Neuronal stem cell (in vitro differentiated cells): ENCODE results near the gene HNRNPU.

ENCODE experiments used
- DNase-seq: peaks from one replicate; pipeline ENCODE4 v3.0.0-alpha.2; 2013; ENCODE audit warnings: low spot score
- H2AFZ ChIP-seq: one replicate; pipeline ENCODE4 v1.6.1; 2013; ENCODE audit warnings: mild to moderate bottlenecking, low read length, inconsistent platforms
- H2AK5ac ChIP-seq: 2 replicates; pipeline ENCODE4 v1.6.1; 2013; ENCODE audit warnings: low read depth, mild to moderate bottlenecking, inconsistent platforms, low read length, moderate library complexity, mixed read lengths
- H2BK120ac ChIP-seq: 2 replicates; pipeline ENCODE4 v1.6.1; 2013; ENCODE audit warnings: low read depth, mild to moderate bottlenecking, inconsistent platforms, low read length, moderate library complexity, mixed read lengths
- H2BK12ac ChIP-seq: one replicate; pipeline ENCODE4 v1.6.1; 2013; ENCODE audit warnings: low read length, inconsistent platforms
- H2BK15ac ChIP-seq: 2 replicates; pipeline ENCODE4 v1.6.1; 2013; ENCODE audit warnings: mild to moderate bottlenecking, low read length, inconsistent platforms, mixed read lengths
- H2BK5ac ChIP-seq: one replicate; pipeline ENCODE4 v1.6.1; 2013; ENCODE audit warnings: inconsistent platforms, mild to moderate bottlenecking, low read length, moderate library complexity
- H3K14ac ChIP-seq: one replicate; pipeline ENCODE4 v1.6.1; 2013; ENCODE audit warnings: low read length, inconsistent platforms
- H3K18ac ChIP-seq: 2 replicates; pipeline ENCODE4 v1.6.1; 2013; ENCODE audit warnings: low read length, inconsistent platforms
- H3K23ac ChIP-seq: 2 replicates; pipeline ENCODE4 v1.6.1; 2013; ENCODE audit warnings: low read depth, mild to moderate bottlenecking, mixed read lengths, low read length, inconsistent platforms; ENCODE audit not compliant: poor library complexity
- H3K27ac ChIP-seq: replicated peaks from 3 replicates; pipeline ENCODE4 v1.5.1; 2013; ENCODE audit warnings: low read length, inconsistent platforms
- H3K27me3 ChIP-seq, 3 experiments: 2 replicates each; pipeline ENCODE4 v1.6.1; 2013; ENCODE audit warnings: low read length in 3 of 3, mild to moderate bottlenecking in 2 of 3, inconsistent platforms in 1 of 3, low read depth in 1 of 3, mixed read lengths in 1 of 3, moderate library complexity in 1 of 3; ENCODE audit not compliant: control insufficient read depth in 3 of 3, insufficient read depth in 3 of 3
- H3K36me3 ChIP-seq, 2 donors: replicated peaks in 1 of 2; 2 replicates each; pipeline ENCODE4 v1.6.1; 2013; ENCODE audit warnings: low read length in 2 of 2; ENCODE audit not compliant: control insufficient read depth in 2 of 2, insufficient read depth in 2 of 2
- H3K4ac ChIP-seq: 2 replicates; pipeline ENCODE4 v1.6.1; 2013; ENCODE audit warnings: inconsistent platforms, mild to moderate bottlenecking, low read length, moderate library complexity
- H3K4me1 ChIP-seq, 2 donors: 1 replicate in 1 of 2; 2 replicates in 1 of 2; pipeline ENCODE4 v1.6.1; 2013; ENCODE audit warnings: low read length in 2 of 2, low read depth in 1 of 2; ENCODE audit not compliant: control insufficient read depth in 2 of 2, insufficient read depth in 1 of 2
- H3K4me2 ChIP-seq: one replicate; pipeline ENCODE4 v1.6.1; 2013; ENCODE audit warnings: mild to moderate bottlenecking, low read length, inconsistent platforms; ENCODE audit not compliant: insufficient read depth, poor library complexity, severe bottlenecking
- H3K4me3 ChIP-seq, 2 donors: 2 replicates each; pipeline ENCODE4 v1.5.1; 2013; ENCODE audit warnings: low read length in 2 of 2, mild to moderate bottlenecking in 2 of 2, inconsistent platforms in 1 of 2, moderate library complexity in 1 of 2
- H3K79me1 ChIP-seq: one replicate; pipeline ENCODE4 v1.6.1; 2013; ENCODE audit warnings: low read depth, mild to moderate bottlenecking, inconsistent platforms, low read length, moderate library complexity
- H3K9ac ChIP-seq: one replicate; pipeline ENCODE4 v1.6.1; 2013; ENCODE audit warnings: mild to moderate bottlenecking, low read depth, low read length, inconsistent platforms; ENCODE audit not compliant: poor library complexity
- H3K9me3 ChIP-seq, 2 donors: replicated peaks in 1 of 2; 2 replicates each; pipeline versions ENCODE3 to v1.6.1; 2013; ENCODE audit warnings: low read length in 2 of 2, mild to moderate bottlenecking in 2 of 2, inconsistent platforms in 1 of 2, low read depth in 1 of 2, mixed read lengths in 1 of 2, moderate library complexity in 1 of 2; ENCODE audit not compliant: control insufficient read depth in 2 of 2, insufficient read depth in 1 of 2
- H4K8ac ChIP-seq: one replicate; pipeline ENCODE4 v1.6.1; 2013; ENCODE audit warnings: low read depth, mild to moderate bottlenecking, inconsistent platforms, low read length, moderate library complexity
- H4K91ac ChIP-seq: one replicate; pipeline ENCODE4 v1.6.1; 2013; ENCODE audit warnings: low read length, low read depth, mild to moderate bottlenecking, inconsistent platforms; ENCODE audit not compliant: poor library complexity
- WGBS, 2 donors: extraction: QIAGEN DNeasy Blood & Tissue Kit; methylation state at CpG; one replicate each; pipeline ENCODE4 v1.1.7; 2013; ENCODE audit warnings: missing lambda C conversion rate in 2 of 2, mixed read lengths in 1 of 2; ENCODE audit not compliant: insufficient read length in 2 of 2, insufficient replicate concordance in 1 of 2; ENCODE audit errors: extremely low coverage in 2 of 2; 5-methylcytosine and 5-hydroxymethylcytosine counted together

The HNRNPU gene

GRCh38 chr1:244865820-244866219 is 1.5 kb upstream of the HNRNPU start:
- Histone ChIP-seq H3K18ac (no peak overlapping the region), H3K14ac (no peak overlapping the region), H2BK120ac (no peak overlapping the region), H3K27ac (no peak overlapping the region), H3K4me1 (peaks cover 1 to 19% of the 10 kb centered on the region in 2 donors), H3K9ac (no peak overlapping the region), H3K4ac (no peak overlapping the region), H2BK12ac (no peak overlapping the region), H2BK5ac (no peak overlapping the region), H2AK5ac (no peak overlapping the region), H3K27me3 (no peaks in the 10 kb centered on the region), H3K79me1 (peaks cover 5% of the 10 kb centered on the region), H4K8ac (no peak overlapping the region), H3K36me3 (peaks cover 0 to 22% of the 10 kb centered on the region in 2 donors), H2BK15ac (no peak overlapping the region), H3K4me3 (peak overlapping the region in 1 of 2 donors; percentile 99), H4K91ac (no peak overlapping the region), H3K23ac (no peak overlapping the region), H3K9me3 (peaks cover 0 to 2% of the 10 kb centered on the region in 2 donors), H3K4me2 (no peak overlapping the region), H2AFZ (no peak overlapping the region)
- DNase-seq = no peak
- WGBS, 2 donors = no CpG with 5 or more reads among the region's 3 CpGs

- Histone ChIP-seq H3K4me3 (peak overlapping the region; percentile 78 to 99), H2BK5ac (no peak overlapping the region), H2BK12ac (no peak overlapping the region), H3K4ac (no peak overlapping the region), H2AFZ (peak overlapping the region; percentile 75), H3K36me3 (peaks cover 5 to 31% of the 10 kb centered on the region in 2 donors), H2AK5ac (no peak overlapping the region), H3K18ac (no peak overlapping the region), H3K79me1 (peaks cover 5% of the 10 kb centered on the region), H3K14ac (no peak overlapping the region), H3K4me2 (peak overlapping the region; percentile 71), H2BK120ac (no peak overlapping the region), H4K91ac (no peak overlapping the region), H3K9ac (no peak overlapping the region), H3K23ac (no peak overlapping the region), H3K4me1 (peaks cover 5 to 27% of the 10 kb centered on the region in 2 donors), H2BK15ac (no peak overlapping the region), H3K27me3 (no peaks in the 10 kb centered on the region), H3K9me3 (peaks cover 0 to 2% of the 10 kb centered on the region in 2 donors), H3K27ac (peak overlapping the region; percentile 98), H4K8ac (no peak overlapping the region)
- DNase-seq = no peak
- no CpG with 5 or more reads among the region's 9 CpGs for WGBS, 2 donors
Measured at GRCh38 chr1:244865028-244865371, 657 bp upstream of the HNRNPU start.

GRCh38 chr1:244863491-244864252 is 671 bp downstream of the HNRNPU start:
- Histone ChIP-seq H3K14ac (peak overlapping the region; percentile 99), H3K4ac (peak overlapping the region; percentile 32), H3K4me2 (peak overlapping the region; percentile 32), H4K8ac (peak overlapping the region; percentile 78), H3K27me3 (no peaks in the 10 kb centered on the region), H3K23ac (peak overlapping the region; percentile 100), H3K9ac (peak overlapping the region; percentile 100), H2BK15ac (peak overlapping the region; percentile 98), H3K9me3 (peaks cover 0 to 2% of the 10 kb centered on the region in 2 donors), H2BK120ac (peak overlapping the region; percentile 57), H4K91ac (peak overlapping the region; percentile 93), H3K27ac (peak overlapping the region; percentile 97), H2BK12ac (no peak overlapping the region), H3K79me1 (peaks cover 5% of the 10 kb centered on the region), H3K36me3 (peaks cover 11 to 44% of the 10 kb centered on the region in 2 donors), H3K18ac (peak overlapping the region; percentile 97), H2AK5ac (peak overlapping the region; percentile 96), H3K4me3 (peak overlapping the region; percentile 99 to 100), H2BK5ac (peak overlapping the region; percentile 99), H2AFZ (peak overlapping the region; percentile 69), H3K4me1 (peaks cover 7 to 28% of the 10 kb centered on the region in 2 donors)
- no CpG with 5 or more reads among the region's 92 CpGs for WGBS, 2 donors
- DNase-seq = no peak

GRCh38 chr1:244862699-244863490 is 1.4 kb downstream of the HNRNPU start:
- DNase-seq = peak; percentile 94
- no peak overlapping the region for H3K4ac ChIP-seq
- peak overlapping the region; percentile 82 for H4K91ac ChIP-seq
- peak overlapping the region; percentile 99 to 100 for H3K4me3 ChIP-seq
- no CpG with 5 or more reads among the region's 87 CpGs for WGBS, 2 donors
- peak overlapping the region; percentile 97 for H3K18ac ChIP-seq
- peaks cover 5% of the 10 kb centered on the region for H3K79me1 ChIP-seq
- H3K9me3 ChIP-seq = peaks cover 0 to 2% of the 10 kb centered on the region in 2 donors
- H2BK12ac ChIP-seq = no peak overlapping the region
- H3K4me1 ChIP-seq = peaks cover 7 to 28% of the 10 kb centered on the region in 2 donors
- peak overlapping the region; percentile 63 for H3K4me2 ChIP-seq
- peak overlapping the region; percentile 99 for H2BK5ac ChIP-seq
- H3K14ac ChIP-seq = peak overlapping the region; percentile 99
- H3K9ac ChIP-seq = peak overlapping the region; percentile 100
- no peak overlapping the region for H4K8ac ChIP-seq
- no peaks in the 10 kb centered on the region for H3K27me3 ChIP-seq
- peak overlapping the region; percentile 57 for H2BK120ac ChIP-seq
- H2AK5ac ChIP-seq = peak overlapping the region; percentile 96
- peak overlapping the region; percentile 97 for H3K27ac ChIP-seq
- H2BK15ac ChIP-seq = peak overlapping the region; percentile 98
- peak overlapping the region; percentile 100 for H3K23ac ChIP-seq
- H3K36me3 ChIP-seq = peaks cover 13 to 52% of the 10 kb centered on the region in 2 donors
- peak overlapping the region; percentile 47 for H2AFZ ChIP-seq
